ENCODE results near the gene INSR. TPM values are rescaled to one million over a fixed set of nuclear protein-coding genes. Genes with fewer than 3 reads are reported as not detected.

INSR gene
- total RNA-seq, 1 donor from 2014 or later: 62.6 TPM

- ATAC-seq (no peak), DNase-seq (ENCODE audit: low spot score) (no peak)
- intact Hi-C loops (cut with DNase I): no loop called here
Measured at GRCh38 chr19:7263521-7263920, 30.7 kb downstream of the INSR start.

GRCh38 chr19:7263066-7263465 lies 31.1 kb downstream of the INSR start:
- intact Hi-C loops (cut with DNase I): no loop called here
- DNase-seq (ENCODE audit: low spot score) (no peak), ATAC-seq (no peak)

GRCh38 chr19:7262470-7262869 lies 31.7 kb downstream of the INSR start:
- ATAC-seq (no peak), DNase-seq (ENCODE audit: low spot score) (no peak)
- intact Hi-C loops (cut with DNase I): no loop called here

- DNase-seq (ENCODE audit: low spot score): no peak
- ATAC-seq: no peak
- intact Hi-C loops (cut with DNase I): no loop called here
Measured at GRCh38 chr19:7260161-7260560, 34.1 kb downstream of the INSR start.

GRCh38 chr19:7258840-7259395 lies 35.3 kb downstream of the INSR start:
- no peak for ATAC-seq
- intact Hi-C loops (cut with DNase I): no loop called here
- no peak for DNase-seq (ENCODE audit: low spot score)

- DNase-seq (ENCODE audit: low spot score): no peak
- no peak for ATAC-seq
- intact Hi-C loops (cut with DNase I): no loop called here
Measured at GRCh38 chr19:7258041-7258839, 36.0 kb downstream of the INSR start.

GRCh38 chr19:7257148-7258040 lies 36.8 kb downstream of the INSR start:
- intact Hi-C loops (cut with DNase I): no loop called here
- DNase-seq (ENCODE audit: low spot score) (no peak), ATAC-seq (no peak)

GRCh38 chr19:7255631-7256030 lies 38.6 kb downstream of the INSR start:
- ATAC-seq (no peak), DNase-seq (ENCODE audit: low spot score) (no peak)
- intact Hi-C loops (cut with DNase I): no loop called here

- intact Hi-C loops (cut with DNase I): no loop called here
- ATAC-seq (no peak), DNase-seq (ENCODE audit: low spot score) (no peak)
Measured at GRCh38 chr19:7255119-7255518, 39.1 kb downstream of the INSR start.

- no peak for ATAC-seq
- DNase-seq (ENCODE audit: low spot score): no peak
- intact Hi-C loops (cut with DNase I): no loop called here
Measured at GRCh38 chr19:7254590-7254989, 39.6 kb downstream of the INSR start.

- no peak for ATAC-seq
- intact Hi-C loops (cut with DNase I): no loop called here
- DNase-seq (ENCODE audit: low spot score): no peak
Measured at GRCh38 chr19:7252364-7252763, 41.9 kb downstream of the INSR start.

- intact Hi-C loops (cut with DNase I): no loop called here
- DNase-seq (ENCODE audit: low spot score) (no peak), ATAC-seq (no peak)
Measured at GRCh38 chr19:7251494-7251893, 42.7 kb downstream of the INSR start.

GRCh38 chr19:7250951-7251350 lies 43.3 kb downstream of the INSR start:
- ATAC-seq (no peak), DNase-seq (ENCODE audit: low spot score) (no peak)
- intact Hi-C loops (cut with DNase I): no loop called here

- DNase-seq (ENCODE audit: low spot score): no peak
- intact Hi-C loops (cut with DNase I): no loop called here
Measured at GRCh38 chr19:7250057-7250596, 44.1 kb downstream of the INSR start.

GRCh38 chr19:7247155-7247554 lies 47.1 kb downstream of the INSR start:
- DNase-seq (ENCODE audit: low spot score) (no peak), ATAC-seq (no peak)
- intact Hi-C loops (cut with DNase I): no loop called here

More at GRCh38 chr19:7250057-7250596, 44.1 kb downstream of the INSR start:
- no peak for ATAC-seq

- no peak for DNase-seq (ENCODE audit: low spot score)
- intact Hi-C loops (cut with DNase I): no loop called here
- no peak for ATAC-seq
Measured at GRCh38 chr19:7246601-7247000, 47.6 kb downstream of the INSR start.

GRCh38 chr19:7242601-7243258 lies 51.5 kb downstream of the INSR start:
- ATAC-seq (peak; percentile 91), DNase-seq (ENCODE audit: low spot score) (no peak)
- intact Hi-C loops (cut with DNase I): no loop called here

GRCh38 chr19:7238051-7238450 lies 56.2 kb downstream of the INSR start:
- DNase-seq (ENCODE audit: low spot score): no peak
- intact Hi-C loops (cut with DNase I): loop anchor here (2.0 kb wide), 1 partner anchor 59 kb away; no protein-coding TSS in a partner anchor
- no peak for ATAC-seq

- intact Hi-C loops (cut with DNase I): no loop called here
- no peak for ATAC-seq
Measured at GRCh38 chr19:7236153-7236552, 58.1 kb downstream of the INSR start.

More at GRCh38 chr19:7236153-7236552, 58.1 kb downstream of the INSR start:
- no peak for DNase-seq (ENCODE audit: low spot score)
